Ascending aorta (tissue), 2 donors: ENCODE measurements around the gene P2RY8. TPM values are rescaled to one million over a fixed set of nuclear protein-coding genes. Genes with fewer than 3 reads are reported as not detected.
"Not testable (repeated sequence)": the region's sequence is repeated elsewhere in the genome, so short reads cannot be mapped to it uniquely, and the experiment has no call there.

ENCODE experiments used
- DNase-seq, 2 donors: peaks; one replicate each; pipeline ENCODE4 v3.0.0-alpha.2; 2019; ENCODE audit warnings: low spot score in 2 of 2
- H3K27ac ChIP-seq, 2 donors: fragments of 200-600 bp; sonication (generic); one replicate each; pipeline ENCODE4 v1.5.1; 2016 to 2017; ENCODE audit warnings: mild to moderate bottlenecking in 1 of 2
- H3K27me3 ChIP-seq: fragments of 200-600 bp; sonication (generic); one replicate; pipeline ENCODE4 v1.5.1; 2017
- H3K36me3 ChIP-seq, 2 donors: fragments of 200-600 bp; sonication (generic); one replicate each; pipeline ENCODE4 v1.5.1; 2016
- H3K4me1 ChIP-seq, 2 donors: fragments of 200-600 bp; sonication (generic); one replicate each; pipeline ENCODE4 v1.5.1; 2016 to 2017; ENCODE audit warnings: mild to moderate bottlenecking in 1 of 2
- H3K4me3 ChIP-seq, 2 donors: fragments of 200-600 bp; sonication (generic); one replicate each; pipeline ENCODE4 v1.5.1; 2016 to 2017; ENCODE audit warnings: mild to moderate bottlenecking in 1 of 2
- H3K9me3 ChIP-seq, 2 donors: fragments of 200-600 bp; sonication (generic); one replicate each; pipeline ENCODE4 v1.5.1; 2016
- CTCF ChIP-seq, 3 experiments: fragments of 200-600 bp in 2 of 3; fragments of 450-650 bp in 1 of 3; sonication (generic) in 2 of 3; IDR thresholded peaks; one replicate each; pipeline ENCODE4 v1.5.1; 2016 to 2019; ENCODE audit warnings: antibody characterized with exemption in 3 of 3, mild to moderate bottlenecking in 1 of 3, moderate library complexity in 1 of 3
- intact Hi-C: fragments of 100-400 bp; cut with DNase I; formaldehyde crosslinking; loops from one replicate; pipeline ENCODE4 v1.15.1; 2023
- total RNA-seq: library from RNA; depleted of rRNA; stranded (reverse); fragments of >200 nt; gene quantifications from one replicate; pipeline ENCODE4 v1.1.0, GENCODE V29; 2016

The P2RY8 gene
- total RNA-seq, 1 donor from 2014 or later = 2.2 TPM

GRCh38 chrX:1477801-1478458 lies 59.1 kb downstream of the P2RY8 start:
- Histone ChIP-seq H3K4me3 (no peak overlapping the region), H3K4me1 (no peaks in the 10 kb centered on the region), H3K27me3 (no peaks in the 10 kb centered on the region), H3K27ac (no peak overlapping the region), H3K9me3 (no peaks in the 10 kb centered on the region), H3K36me3 (no peaks in the 10 kb centered on the region)
- no peak for TF ChIP-seq CTCF (IDR thresholded peaks at IDR 0.05)
- intact Hi-C loops = no loop called here
- no peak for DNase-seq

GRCh38 chrX:1477229-1477628 lies 59.8 kb downstream of the P2RY8 start:
- Histone ChIP-seq H3K27ac (no peak overlapping the region), H3K9me3 (no peaks in the 10 kb centered on the region), H3K27me3 (no peaks in the 10 kb centered on the region), H3K36me3 (no peaks in the 10 kb centered on the region), H3K4me1 (no peaks in the 10 kb centered on the region), H3K4me3 (no peak overlapping the region)
- no peak for TF ChIP-seq CTCF (IDR thresholded peaks at IDR 0.05)
- DNase-seq = no peak
- intact Hi-C loops = no loop called here

- intact Hi-C loops = no loop called here
- no peaks in the 10 kb centered on the region for H3K4me1 ChIP-seq
- no peak for TF ChIP-seq CTCF (IDR thresholded peaks at IDR 0.05)
- no peaks in the 10 kb centered on the region for H3K36me3 ChIP-seq
- H3K4me3 ChIP-seq = no peak overlapping the region
- H3K9me3 ChIP-seq = no peaks in the 10 kb centered on the region
- no peaks in the 10 kb centered on the region for H3K27me3 ChIP-seq
- no peak for DNase-seq
- no peak overlapping the region for H3K27ac ChIP-seq
Measured at GRCh38 chrX:1476682-1477081, 60.3 kb downstream of the P2RY8 start.

GRCh38 chrX:1475881-1476280 lies 61.1 kb downstream of the P2RY8 start:
- Histone ChIP-seq H3K9me3 (no peaks in the 10 kb centered on the region), H3K36me3 (no peaks in the 10 kb centered on the region), H3K4me1 (no peaks in the 10 kb centered on the region), H3K4me3 (no peak overlapping the region), H3K27me3 (no peaks in the 10 kb centered on the region), H3K27ac (no peak overlapping the region)
- intact Hi-C loops = no loop called here
- no peak for DNase-seq
- no peak for TF ChIP-seq CTCF (IDR thresholded peaks at IDR 0.05)

GRCh38 chrX:1475481-1475880 lies 61.5 kb downstream of the P2RY8 start:
- H3K4me1 ChIP-seq = no peaks in the 10 kb centered on the region
- no peak for DNase-seq
- no peak for TF ChIP-seq CTCF (IDR thresholded peaks at IDR 0.05)
- H3K9me3 ChIP-seq = no peaks in the 10 kb centered on the region
- no peaks in the 10 kb centered on the region for H3K36me3 ChIP-seq
- no peaks in the 10 kb centered on the region for H3K27me3 ChIP-seq
- H3K27ac ChIP-seq = no peak overlapping the region
- H3K4me3 ChIP-seq = no peak overlapping the region
- intact Hi-C loops = no loop called here

GRCh38 chrX:1474593-1474992 lies 62.4 kb downstream of the P2RY8 start:
- H3K27ac ChIP-seq, H3K36me3 ChIP-seq, H3K4me1 ChIP-seq, intact Hi-C loops, DNase-seq, H3K9me3 ChIP-seq, H3K4me3 ChIP-seq, H3K27me3 ChIP-seq: not testable (repeated sequence)
